ENCODE measurements around the gene DDX59. TPM values are rescaled to one million over a fixed set of nuclear protein-coding genes. Genes with fewer than 3 reads are reported as not detected.

Gene DDX59
- total RNA-seq, 3 donors from 2014 or later (not counting 1 experiment from before 2014, with no cell fraction given) = 31.9 to 39.9 (median 38.7) TPM

GRCh38 chr1:200668514-200669313 is 993 bp downstream of the DDX59 start:
- peak overlapping the region; percentile 63 for H3K4me3 ChIP-seq (ENCODE audit: low read length)
- intact Hi-C loops (cut with micrococcal nuclease) = loop anchor here (1.0 kb wide), 1 partner anchor 48 kb away; the partner anchor contains the start of gene KIF14
- peak in 1 of 2 donors; percentile 12 for DNase-seq
- H3K9me3 Mint-ChIP-seq = no peaks in the 10 kb centered on the region
- peak overlapping the region; percentile 78 to 92 for H3K27ac Mint-ChIP-seq
- peaks cover 14% of the 10 kb centered on the region for H3K36me3 Mint-ChIP-seq
- ATAC-seq = no peak
- no peak for TF ChIP-seq CTCF (IDR thresholded peaks at IDR 0.05)
- H3K27me3 ChIP-seq (ENCODE audit: control insufficient read depth, insufficient read depth, low read length) = no peaks in the 10 kb centered on the region
- peak overlapping the region; percentile 94 for H3K4me3 Mint-ChIP-seq
- H3K4me1 ChIP-seq (ENCODE audit: control insufficient read depth, insufficient read depth, low read length) = peaks cover 13% of the 10 kb centered on the region
- peak overlapping the region; percentile 88 for H3K27ac ChIP-seq (ENCODE audit: low read length)
- peaks cover 46 to 50% of the 10 kb centered on the region in 2 donors for H3K4me1 Mint-ChIP-seq
- no peaks in the 10 kb centered on the region for H3K27me3 Mint-ChIP-seq (ENCODE audit: low read depth in 2 of 2)
- no peaks in the 10 kb centered on the region for H3K9me3 ChIP-seq (ENCODE audit: control insufficient read depth, insufficient read depth, low read length)
- peaks cover 16% of the 10 kb centered on the region for H3K36me3 ChIP-seq (ENCODE audit: control insufficient read depth, insufficient read depth, low read length)
- WGBS (ENCODE audit: insufficient coverage) = 47% methylated on average over 7 of the region's 7 CpGs

- no peaks in the 10 kb centered on the region for H3K9me3 ChIP-seq (ENCODE audit: control insufficient read depth, insufficient read depth, low read length)
- H3K36me3 ChIP-seq (ENCODE audit: control insufficient read depth, insufficient read depth, low read length) = peaks cover 32% of the 10 kb centered on the region
- DNase-seq = no peak
- H3K4me3 ChIP-seq (ENCODE audit: low read length) = no peak overlapping the region
- Mint-ChIP-seq H3K9me3 (no peaks in the 10 kb centered on the region), H3K36me3 (peaks cover 17% of the 10 kb centered on the region), H3K4me3 (no peak overlapping the region), H3K27me3 (ENCODE audit: low read depth in 2 of 2) (no peaks in the 10 kb centered on the region), H3K27ac (peak overlapping the region; percentile 18 to 78), H3K4me1 (peaks cover 61 to 66% of the 10 kb centered on the region in 2 donors)
- no peak for ATAC-seq
- no peaks in the 10 kb centered on the region for H3K27me3 ChIP-seq (ENCODE audit: control insufficient read depth, insufficient read depth, low read length)
- peaks cover 13% of the 10 kb centered on the region for H3K4me1 ChIP-seq (ENCODE audit: control insufficient read depth, insufficient read depth, low read length)
- H3K27ac ChIP-seq (ENCODE audit: low read length) = no peak overlapping the region
- intact Hi-C loops (cut with micrococcal nuclease) = no loop called here
- WGBS (ENCODE audit: insufficient coverage) = 93% methylated on average over 8 of the region's 8 CpGs
- TF ChIP-seq CTCF (IDR thresholded peaks at IDR 0.05) = no peak
Measured at GRCh38 chr1:200666309-200666708, 3.4 kb downstream of the DDX59 start.

- TF ChIP-seq CTCF (IDR thresholded peaks at IDR 0.05) = no peak
- no peaks in the 10 kb centered on the region for H3K9me3 ChIP-seq (ENCODE audit: control insufficient read depth, insufficient read depth, low read length)
- Mint-ChIP-seq H3K4me3 (no peak overlapping the region), H3K4me1 (peaks cover 60 to 67% of the 10 kb centered on the region in 2 donors), H3K27ac (peak overlapping the region; percentile 18 to 78), H3K9me3 (no peaks in the 10 kb centered on the region), H3K36me3 (peaks cover 17% of the 10 kb centered on the region), H3K27me3 (ENCODE audit: low read depth in 2 of 2) (no peaks in the 10 kb centered on the region)
- no peak overlapping the region for H3K27ac ChIP-seq (ENCODE audit: low read length)
- 31% methylated on average over 2 of the region's 2 CpGs for WGBS (ENCODE audit: insufficient coverage)
- H3K36me3 ChIP-seq (ENCODE audit: control insufficient read depth, insufficient read depth, low read length) = peaks cover 36% of the 10 kb centered on the region
- H3K4me1 ChIP-seq (ENCODE audit: control insufficient read depth, insufficient read depth, low read length) = peaks cover 13% of the 10 kb centered on the region
- DNase-seq = no peak
- no peak for ATAC-seq
- no peak overlapping the region for H3K4me3 ChIP-seq (ENCODE audit: low read length)
- H3K27me3 ChIP-seq (ENCODE audit: control insufficient read depth, insufficient read depth, low read length) = no peaks in the 10 kb centered on the region
- intact Hi-C loops (cut with micrococcal nuclease) = no loop called here
Measured at GRCh38 chr1:200665861-200666260, 3.8 kb downstream of the DDX59 start.
